HepG2 (cell line): ENCODE results near the gene ZNF563. TPM values are rescaled to one million over a fixed set of nuclear protein-coding genes. Genes with fewer than 3 reads are reported as not detected.
A peak's percentile ranks its signal among the peaks of the same experiment; 100 is the strongest.

Experiments
- GPN1 ChIP-seq: sonication (generic); formaldehyde crosslinking; IDR thresholded peaks from 2 replicates; pipeline ENCODE4 v1.5.1; 2020; ENCODE audit warnings: missing genetic modification reagents, borderline replicate concordance
- HMG20A ChIP-seq: IDR thresholded peaks from 2 replicates; pipeline ENCODE4 v1.6.1; 2016; ENCODE audit warnings: borderline replicate concordance
- HMGA1 ChIP-seq: sonication (generic); formaldehyde crosslinking; conservative IDR thresholded peaks from 2 replicates; pipeline ENCODE4 v1.4.0; 2020; ENCODE audit warnings: missing genetic modification reagents
- HOXA7 ChIP-seq: sonication (generic); formaldehyde crosslinking; IDR thresholded peaks from 2 replicates; pipeline ENCODE4 v1.8.1; 2022; ENCODE audit warnings: mild to moderate bottlenecking, missing genetic modification reagents, moderate library complexity
- KAT8 ChIP-seq: IDR thresholded peaks from 2 replicates; pipeline ENCODE4 v1.6.1; 2016; ENCODE audit warnings: missing genetic modification reagents, missing compliant biosample characterization
- KDM5B ChIP-seq: sonication (generic); formaldehyde crosslinking; IDR thresholded peaks from 2 replicates; pipeline ENCODE4 v1.4.0; 2020; ENCODE audit warnings: missing genetic modification reagents, mild to moderate bottlenecking, borderline replicate concordance
- MBNL3 ChIP-seq: fragments of 250-450 bp; sonication (Bioruptor Pico); conservative IDR thresholded peaks from 2 replicates; pipeline ENCODE4 v1.8.0; 2022; ENCODE audit warnings: mild to moderate bottlenecking, inconsistent platforms
- NFIB ChIP-seq: sonication (generic); formaldehyde crosslinking; IDR thresholded peaks from 2 replicates; pipeline ENCODE4 v1.9.0; 2021; ENCODE audit warnings: missing genetic modification reagents, mild to moderate bottlenecking, borderline replicate concordance
- SMAD1 ChIP-seq: sonication (generic); formaldehyde crosslinking; IDR thresholded peaks from 2 replicates; pipeline ENCODE4 v1.4.0; 2020; ENCODE audit warnings: missing genetic modification reagents, low read depth, mild to moderate bottlenecking, borderline replicate concordance
- SPEN ChIP-seq: sonication (generic); formaldehyde crosslinking; IDR thresholded peaks from 2 replicates; pipeline ENCODE4 v1.5.1; 2020; ENCODE audit warnings: low read depth, mild to moderate bottlenecking, missing genetic modification reagents
- SRY ChIP-seq: sonication (generic); formaldehyde crosslinking; IDR thresholded peaks from 2 replicates; pipeline ENCODE4 v1.8.0; 2022; ENCODE audit warnings: mild to moderate bottlenecking, missing genetic modification reagents
- YY1 ChIP-seq: IDR thresholded peaks from 2 replicates; pipeline ENCODE4 v1.6.1; 2011; ENCODE audit warnings: low read length, low read depth, moderate library complexity, mild to moderate bottlenecking; ENCODE audit not compliant: insufficient read depth, insufficient replicate concordance
- ZFP36 ChIP-seq: fragments of 150-350 bp; IDR thresholded peaks from 2 replicates; pipeline ENCODE4 v1.6.1; 2018; ENCODE audit warnings: borderline replicate concordance, low read length, low read depth; ENCODE audit not compliant: partially characterized antibody
- ZNF101 ChIP-seq: sonication (generic); formaldehyde crosslinking; IDR thresholded peaks from 2 replicates; pipeline ENCODE4 v1.4.0; 2020; ENCODE audit warnings: mild to moderate bottlenecking, low read depth, missing genetic modification reagents, borderline replicate concordance
- ZNF12 ChIP-seq: sonication (generic); formaldehyde crosslinking; IDR thresholded peaks from 2 replicates; pipeline ENCODE4 v1.5.0; 2020; ENCODE audit warnings: missing genetic modification reagents
- ZNF251 ChIP-seq: sonication (generic); formaldehyde crosslinking; IDR thresholded peaks from 2 replicates; pipeline ENCODE4 v1.9.0; 2021; ENCODE audit warnings: mild to moderate bottlenecking, missing genetic modification reagents
- ZNF569 ChIP-seq: sonication (generic); formaldehyde crosslinking; IDR thresholded peaks from 2 replicates; pipeline ENCODE4 v1.5.0; 2020; ENCODE audit warnings: mild to moderate bottlenecking, missing genetic modification reagents, moderate library complexity, borderline replicate concordance
- ZNF644 ChIP-seq: IDR thresholded peaks from 2 replicates; pipeline ENCODE4 v1.6.1; 2016; ENCODE audit warnings: low read depth
- ZNF737 ChIP-seq: sonication (generic); formaldehyde crosslinking; IDR thresholded peaks from 2 replicates; pipeline ENCODE4 v1.5.0; 2020; ENCODE audit warnings: missing genetic modification reagents, mild to moderate bottlenecking, borderline replicate concordance
- ZNF792 ChIP-seq: IDR thresholded peaks from 2 replicates; pipeline ENCODE4 v1.6.1; 2016
- polyA plus RNA-seq, 8 experiments: library from polyadenylated mRNA; depleted of rRNA in 3 of 8; stranded (reverse) in 7 of 8; unstranded in 1 of 8; fragments of >200 nt; fragmentation: Illumina TruSeq in 4 of 8; extraction: Trizol in 4 of 8; gene quantifications; 2 replicates each; pipeline versions ENCODE4 v1.2.1 to v1.2.3, GENCODE V29; 2011 to 2016; ENCODE audit warnings: low read depth in 4 of 8, missing spikeins in 1 of 8, mixed read lengths in 1 of 8; ENCODE audit not compliant: insufficient read depth in 1 of 8
- total RNA-seq, 5 experiments: library from RNA; depleted of rRNA; stranded (reverse); fragments of >200 nt; fragmentation: Illumina TruSeq; extraction: Trizol; gene quantifications; 2 replicates each; pipeline ENCODE4 v1.2.3, GENCODE V29; 2016; ENCODE audit warnings: low read depth in 1 of 5
- TF ChIP-seq, protein P1 (sequence below): sonication (generic); formaldehyde crosslinking; IDR thresholded peaks from 2 replicates; pipeline ENCODE4 v1.8.0; 2022; ENCODE audit warnings: mild to moderate bottlenecking, missing genetic modification reagents; ENCODE audit not compliant: insufficient replicate concordance
- TF ChIP-seq, protein P2 (sequence below): sonication (generic); formaldehyde crosslinking; IDR thresholded peaks from 2 replicates; pipeline ENCODE4 v1.4.0; 2020; ENCODE audit warnings: missing genetic modification reagents
- TF ChIP-seq, protein P3 (sequence below): sonication (generic); formaldehyde crosslinking; IDR thresholded peaks from 2 replicates; pipeline ENCODE4 v1.4.0; 2020; ENCODE audit warnings: missing genetic modification reagents, mild to moderate bottlenecking, borderline replicate concordance
- TF ChIP-seq, protein P4 (sequence below): sonication (generic); formaldehyde crosslinking; IDR thresholded peaks from 2 replicates; pipeline ENCODE4 v1.5.0; 2020; ENCODE audit warnings: missing genetic modification reagents

The ZNF563 gene
- total and polyA plus RNA-seq, 2 of the 13 experiments (the other 11 are each of a cell fraction or from before 2014, with no cell fraction given), result 7.5 to 19.5 TPM

DNA sequence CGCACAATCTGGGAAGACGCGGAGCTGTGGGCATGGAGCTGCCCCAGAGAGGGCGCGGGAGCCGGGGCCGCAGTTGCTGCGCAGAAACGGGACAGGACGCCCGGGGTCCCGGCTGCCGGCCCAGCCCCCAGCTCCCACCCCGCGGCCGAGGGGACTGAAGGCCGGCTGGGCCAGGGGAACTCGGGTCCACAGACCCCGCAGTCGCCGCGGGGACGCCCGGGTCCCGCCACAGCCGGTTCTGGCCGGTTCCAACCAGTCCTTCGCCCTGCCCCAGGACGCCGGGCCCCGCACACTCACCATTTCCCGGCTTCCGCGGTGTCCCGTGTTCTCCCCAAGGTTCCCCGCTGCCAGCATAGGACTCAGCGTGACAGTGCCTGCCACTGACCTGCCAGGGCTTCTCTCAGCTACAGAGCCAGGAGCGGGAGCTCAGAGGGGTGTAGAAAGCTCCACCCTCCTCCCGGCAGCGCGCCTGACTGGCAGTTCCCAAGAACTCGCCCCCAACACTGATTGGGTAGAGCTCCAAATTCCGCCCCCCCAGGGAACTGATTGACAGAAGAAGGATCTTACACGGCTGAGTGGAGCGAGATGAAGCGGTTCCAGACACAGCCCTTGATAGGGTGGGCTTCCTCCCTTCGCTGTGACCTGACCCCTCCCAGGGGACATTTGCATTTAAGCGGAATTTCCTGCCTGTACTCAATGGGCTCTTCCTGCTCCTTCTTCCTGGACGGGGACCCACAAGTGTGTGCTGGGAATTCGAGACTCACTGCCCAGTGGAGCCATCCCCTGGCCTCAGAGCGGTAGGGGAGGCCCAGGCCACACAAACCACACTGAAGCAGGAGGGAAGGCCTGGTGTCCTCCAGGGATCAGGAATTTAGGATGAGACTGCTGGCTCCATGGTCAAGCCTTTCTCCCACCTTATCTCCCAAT is 32.1 kb upstream of the ZNF563 start, which contains the start of gene ZNF442 (continued):
- TF ChIP-seq MBNL3 (CRISPR knock-in tag) (no peak), HMG20A (CRISPR knock-in tag) (no peak), ZNF644 (CRISPR knock-in tag) (peak; percentile 53; the same call in 1 of the 2 replicates), NFIB (CRISPR knock-in tag) (no peak), GPN1 (CRISPR knock-in tag) (no peak), SPEN (peak; percentile 26; the same call in 1 of the 2 replicates), YY1 (peak; percentile 53), ZNF101 (CRISPR knock-in tag) (no peak), ZNF737 (CRISPR knock-in tag) (no peak), HMGA1 (CRISPR knock-in tag) (no peak), SMAD1 (CRISPR knock-in tag) (no peak), ZFP36 (no peak), HOXA7 (no peak), ZNF569 (CRISPR knock-in tag) (no peak), KAT8 (peak; percentile 92), KDM5B (CRISPR knock-in tag) (no peak), ZNF12 (no peak), ZNF792 (CRISPR knock-in tag) (0 out of 2 replicates have a peak, but pooled peaks have one; percentile 40), SRY (CRISPR knock-in tag) (peak; percentile 53), ZNF251 (CRISPR knock-in tag) (no peak)
- TF ChIP-seq, protein P1, sequence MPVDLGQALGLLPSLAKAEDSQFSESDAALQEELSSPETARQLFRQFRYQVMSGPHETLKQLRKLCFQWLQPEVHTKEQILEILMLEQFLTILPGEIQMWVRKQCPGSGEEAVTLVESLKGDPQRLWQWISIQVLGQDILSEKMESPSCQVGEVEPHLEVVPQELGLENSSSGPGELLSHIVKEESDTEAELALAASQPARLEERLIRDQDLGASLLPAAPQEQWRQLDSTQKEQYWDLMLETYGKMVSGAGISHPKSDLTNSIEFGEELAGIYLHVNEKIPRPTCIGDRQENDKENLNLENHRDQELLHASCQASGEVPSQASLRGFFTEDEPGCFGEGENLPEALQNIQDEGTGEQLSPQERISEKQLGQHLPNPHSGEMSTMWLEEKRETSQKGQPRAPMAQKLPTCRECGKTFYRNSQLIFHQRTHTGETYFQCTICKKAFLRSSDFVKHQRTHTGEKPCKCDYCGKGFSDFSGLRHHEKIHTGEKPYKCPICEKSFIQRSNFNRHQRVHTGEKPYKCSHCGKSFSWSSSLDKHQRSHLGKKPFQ, result peak; percentile 47
- TF ChIP-seq, protein P2, sequence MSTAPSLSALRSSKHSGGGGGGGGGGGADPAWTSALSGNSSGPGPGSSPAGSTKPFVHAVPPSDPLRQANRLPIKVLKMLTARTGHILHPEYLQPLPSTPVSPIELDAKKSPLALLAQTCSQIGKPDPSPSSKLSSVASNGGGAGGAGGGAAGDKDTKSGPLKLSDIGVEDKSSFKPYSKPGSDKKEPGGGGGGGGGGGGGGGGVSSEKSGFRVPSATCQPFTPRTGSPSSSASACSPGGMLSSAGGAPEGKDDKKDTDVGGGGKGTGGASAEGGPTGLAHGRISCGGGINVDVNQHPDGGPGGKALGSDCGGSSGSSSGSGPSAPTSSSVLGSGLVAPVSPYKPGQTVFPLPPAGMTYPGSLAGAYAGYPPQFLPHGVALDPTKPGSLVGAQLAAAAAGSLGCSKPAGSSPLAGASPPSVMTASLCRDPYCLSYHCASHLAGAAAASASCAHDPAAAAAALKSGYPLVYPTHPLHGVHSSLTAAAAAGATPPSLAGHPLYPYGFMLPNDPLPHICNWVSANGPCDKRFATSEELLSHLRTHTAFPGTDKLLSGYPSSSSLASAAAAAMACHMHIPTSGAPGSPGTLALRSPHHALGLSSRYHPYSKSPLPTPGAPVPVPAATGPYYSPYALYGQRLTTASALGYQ, result 0 out of 2 replicates have a peak, but pooled peaks have one; percentile 59
- TF ChIP-seq, protein P3, sequence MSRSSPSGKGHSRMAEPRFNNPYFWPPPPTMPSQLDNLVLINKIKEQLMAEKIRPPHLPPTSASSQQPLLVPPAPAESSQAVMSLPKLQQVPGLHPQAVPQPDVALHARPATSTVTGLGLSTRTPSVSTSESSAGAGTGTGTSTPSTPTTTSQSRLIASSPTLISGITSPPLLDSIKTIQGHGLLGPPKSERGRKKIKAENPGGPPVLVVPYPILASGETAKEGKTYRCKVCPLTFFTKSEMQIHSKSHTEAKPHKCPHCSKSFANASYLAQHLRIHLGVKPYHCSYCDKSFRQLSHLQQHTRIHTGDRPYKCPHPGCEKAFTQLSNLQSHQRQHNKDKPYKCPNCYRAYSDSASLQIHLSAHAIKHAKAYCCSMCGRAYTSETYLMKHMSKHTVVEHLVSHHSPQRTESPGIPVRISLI (CRISPR knock-in tag), result peak; percentile 30; the same call in 1 of the 2 replicates
- TF ChIP-seq, protein P4, sequence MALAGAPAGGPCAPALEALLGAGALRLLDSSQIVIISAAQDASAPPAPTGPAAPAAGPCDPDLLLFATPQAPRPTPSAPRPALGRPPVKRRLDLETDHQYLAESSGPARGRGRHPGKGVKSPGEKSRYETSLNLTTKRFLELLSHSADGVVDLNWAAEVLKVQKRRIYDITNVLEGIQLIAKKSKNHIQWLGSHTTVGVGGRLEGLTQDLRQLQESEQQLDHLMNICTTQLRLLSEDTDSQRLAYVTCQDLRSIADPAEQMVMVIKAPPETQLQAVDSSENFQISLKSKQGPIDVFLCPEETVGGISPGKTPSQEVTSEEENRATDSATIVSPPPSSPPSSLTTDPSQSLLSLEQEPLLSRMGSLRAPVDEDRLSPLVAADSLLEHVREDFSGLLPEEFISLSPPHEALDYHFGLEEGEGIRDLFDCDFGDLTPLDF (CRISPR knock-in tag), result peak; percentile 46; the same call in 1 of the 2 replicates
